Mucosa of stomach (tissue), 1 donor: ENCODE data around the gene ABCC12.

Experiments used
- H3K27me3 ChIP-seq: one replicate; pipeline ENCODE4 v1.7.0; 2013; ENCODE audit warnings: mild to moderate bottlenecking, low read length; ENCODE audit not compliant: control insufficient read depth, insufficient read depth
- H3K36me3 ChIP-seq: one replicate; pipeline ENCODE4 v1.7.0; 2013; ENCODE audit warnings: low read length; ENCODE audit not compliant: control insufficient read depth, insufficient read depth
- H3K4me1 ChIP-seq: one replicate; pipeline ENCODE4 v1.7.0; 2013; ENCODE audit warnings: mild to moderate bottlenecking, low read length; ENCODE audit not compliant: control insufficient read depth, insufficient read depth
- H3K4me3 ChIP-seq: one replicate; pipeline ENCODE4 v1.7.0; 2013; ENCODE audit warnings: low read length
- H3K9ac ChIP-seq: one replicate; pipeline ENCODE4 v1.7.0; 2013; ENCODE audit warnings: mild to moderate bottlenecking, low read length, moderate library complexity
- H3K9me3 ChIP-seq: one replicate; pipeline ENCODE4 v1.7.0; 2013; ENCODE audit warnings: mild to moderate bottlenecking, low read length, moderate library complexity; ENCODE audit not compliant: control insufficient read depth
- donor health status: Pancreatic carcinoma.

The ABCC12 gene

GRCh38 chr16:48155926-48156789 is at the start of gene ABCC12:
ABCC12 (minus strand) TSS chr16:48155993; CDS start chr16:48146424, 9,569 bp downstream.
- Histone ChIP-seq H3K4me1 (no peaks in the 10 kb centered on the region), H3K9me3 (no peaks in the 10 kb centered on the region), H3K36me3 (no peaks in the 10 kb centered on the region), H3K4me3 (no peak within 1 kb of the TSS), H3K9ac (no peak within 1 kb of the TSS), H3K27me3 (peaks cover 10% of the 10 kb centered on the region)

DNA sequence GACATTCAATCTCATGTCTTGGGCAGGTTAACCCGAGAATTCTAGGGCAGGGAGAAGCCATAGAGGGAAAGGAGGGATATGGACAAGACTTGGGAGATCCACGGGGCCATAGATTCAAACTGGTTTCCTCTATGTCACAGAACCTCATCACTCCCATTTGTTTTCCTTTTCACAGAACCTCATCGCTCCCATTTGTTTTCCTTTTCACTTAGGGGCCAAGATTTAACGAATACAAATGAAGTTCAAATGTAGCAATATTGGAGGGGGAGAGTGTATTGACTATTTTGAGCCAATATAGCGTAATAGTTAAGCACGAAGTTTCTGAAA is 49.0 kb upstream of the ABCC12 start:
- H3K4me1 ChIP-seq, result peaks cover 20% of the 10 kb centered on the region
- H3K4me3 ChIP-seq, result no peak overlapping the region
- no peak overlapping the region for H3K9ac ChIP-seq
- no peaks in the 10 kb centered on the region for H3K27me3 ChIP-seq
- H3K36me3 ChIP-seq, result no peaks in the 10 kb centered on the region
- H3K9me3 ChIP-seq, result no peaks in the 10 kb centered on the region

DNA sequence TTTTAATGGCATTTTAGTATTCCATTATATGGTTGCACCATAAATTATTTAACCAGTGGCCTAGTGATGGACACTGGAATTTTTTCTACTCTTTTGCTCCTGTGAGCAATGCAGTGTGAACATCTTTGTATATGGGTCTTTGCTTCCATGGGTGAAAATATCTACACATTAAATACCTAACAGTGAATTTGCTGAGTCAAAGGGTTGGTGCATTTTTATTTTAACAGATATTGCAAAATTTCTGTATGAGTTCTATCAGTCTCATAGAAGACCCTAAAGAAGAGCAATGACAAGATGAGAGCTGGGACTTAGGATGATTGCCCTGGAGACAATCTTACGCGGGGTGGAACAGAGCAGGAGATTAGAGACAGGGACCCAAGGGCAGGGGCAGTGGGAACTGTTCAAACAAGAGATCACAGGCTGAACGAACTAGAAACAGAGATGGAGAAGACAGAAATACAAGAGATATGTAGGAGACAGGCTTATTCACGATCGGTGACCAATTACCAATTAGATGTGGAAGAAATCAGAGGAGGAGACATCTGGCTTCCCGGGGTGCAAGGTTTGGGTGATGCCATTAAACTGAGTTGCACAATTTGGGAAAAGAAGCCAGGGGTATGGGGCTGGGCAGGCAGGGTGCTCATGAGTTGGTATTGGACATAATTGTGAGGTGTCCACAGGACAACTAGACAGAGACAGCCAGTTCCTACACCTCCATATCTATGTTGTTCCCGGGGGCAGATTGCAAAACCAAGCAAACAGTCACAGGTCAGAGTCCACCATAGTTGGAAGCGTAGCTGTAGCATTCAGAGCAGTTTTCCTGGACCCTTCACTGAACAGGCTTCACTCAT is 48.4 kb upstream of the ABCC12 start:
- Histone ChIP-seq H3K4me3 (no peak overlapping the region), H3K9ac (no peak overlapping the region), H3K9me3 (no peaks in the 10 kb centered on the region), H3K27me3 (no peaks in the 10 kb centered on the region), H3K36me3 (no peaks in the 10 kb centered on the region), H3K4me1 (peaks cover 20% of the 10 kb centered on the region)

DNA sequence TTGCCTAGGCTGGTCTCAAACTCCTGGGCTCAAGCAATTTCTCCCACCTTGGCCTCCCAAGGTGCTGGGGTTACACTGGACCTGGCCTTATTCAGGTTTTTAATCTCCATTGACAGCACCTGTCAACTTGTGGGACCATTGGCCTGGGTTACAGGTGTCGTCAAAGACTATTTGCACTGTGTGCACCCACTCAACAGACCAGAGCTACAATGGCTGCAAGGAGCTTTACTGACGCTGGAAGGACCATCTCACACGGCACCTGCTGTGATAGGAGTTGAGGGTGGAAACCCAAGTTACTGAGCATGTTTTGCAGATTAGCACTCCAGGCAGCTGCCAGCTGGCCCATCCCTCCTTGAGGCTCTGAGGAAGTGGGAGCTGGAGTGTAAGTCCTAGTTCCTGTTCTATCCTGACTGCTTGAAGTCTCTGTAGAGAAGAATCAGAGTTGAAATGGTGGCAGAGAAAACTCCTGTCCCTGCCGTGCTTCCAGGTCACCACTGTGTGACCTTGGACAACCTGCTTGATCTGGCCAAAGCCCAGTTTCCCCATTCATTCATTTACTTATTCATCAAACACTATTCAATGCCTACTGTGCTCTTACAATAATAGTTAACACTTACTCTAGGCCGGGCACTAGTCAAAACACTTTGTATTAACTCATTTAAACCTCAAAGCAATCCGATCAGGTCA is 45.9 kb upstream of the ABCC12 start:
- Histone ChIP-seq H3K27me3 (no peaks in the 10 kb centered on the region), H3K9ac (no peak overlapping the region), H3K4me3 (no peak overlapping the region), H3K36me3 (no peaks in the 10 kb centered on the region), H3K4me1 (peaks cover 20% of the 10 kb centered on the region), H3K9me3 (no peaks in the 10 kb centered on the region)

DNA sequence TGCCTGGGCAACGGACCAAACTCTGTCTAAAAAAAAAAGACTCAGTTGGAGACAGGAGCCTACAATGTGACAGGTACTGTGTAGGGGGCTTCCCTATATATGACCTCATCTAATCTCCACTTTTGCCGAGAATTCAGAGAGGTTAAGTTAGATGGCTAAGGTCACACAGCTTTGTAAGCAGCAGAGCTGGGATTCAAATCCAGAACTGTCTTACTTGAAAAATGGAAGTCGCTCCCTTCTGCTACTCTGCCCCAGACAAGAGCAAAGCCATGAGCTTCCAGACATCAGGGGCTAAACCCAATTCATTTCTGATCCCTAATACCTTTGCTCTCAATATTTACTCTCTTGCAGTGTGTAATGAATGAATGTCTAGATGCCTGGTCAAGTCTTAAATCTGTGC is 41.5 kb upstream of the ABCC12 start:
- H3K4me1 ChIP-seq, result peaks cover 15% of the 10 kb centered on the region
- no peaks in the 10 kb centered on the region for H3K27me3 ChIP-seq
- H3K9ac ChIP-seq, result no peak overlapping the region

DNA sequence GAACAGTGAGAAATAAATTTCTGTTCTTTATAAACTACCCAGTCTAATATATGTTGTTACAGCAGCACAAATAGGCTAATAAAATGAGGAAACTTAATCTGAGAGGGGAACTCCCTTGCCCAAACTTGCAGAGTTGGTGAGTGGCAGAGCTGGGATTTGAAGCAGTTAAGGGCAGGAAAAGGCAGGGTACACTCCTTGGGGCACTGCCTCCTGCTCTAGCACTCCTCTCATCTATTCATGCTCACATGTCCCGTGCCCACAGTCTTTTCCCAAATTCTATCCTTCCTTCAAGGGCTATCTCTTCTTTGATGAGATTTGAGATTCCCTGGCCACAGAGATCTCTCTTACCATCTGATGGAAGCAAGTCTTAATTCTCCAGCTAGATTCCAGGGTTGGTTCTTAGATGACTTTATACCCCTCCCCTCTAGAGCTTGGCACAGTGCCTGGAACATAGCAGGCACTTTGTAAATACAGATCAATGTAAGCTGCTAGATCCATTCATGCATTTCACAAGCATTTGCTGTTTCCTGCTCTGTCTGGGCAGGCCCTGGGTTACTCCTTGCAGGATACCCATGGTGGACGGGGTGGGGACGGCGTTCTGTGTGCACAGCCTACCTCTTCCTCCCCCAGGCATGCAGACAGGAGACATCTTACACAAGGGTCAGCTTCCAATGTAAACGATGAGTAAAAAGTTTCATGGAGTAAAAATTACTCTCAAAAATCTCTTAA is 39.2 kb upstream of the ABCC12 start:
- Histone ChIP-seq H3K9me3 (no peaks in the 10 kb centered on the region), H3K4me1 (peaks cover 6% of the 10 kb centered on the region), H3K27me3 (no peaks in the 10 kb centered on the region), H3K36me3 (no peaks in the 10 kb centered on the region), H3K9ac (no peak overlapping the region), H3K4me3 (no peak overlapping the region)

More for the DNA sequence above, 41.5 kb upstream of the ABCC12 start:
- Histone ChIP-seq H3K36me3 (no peaks in the 10 kb centered on the region), H3K4me3 (no peak overlapping the region), H3K9me3 (no peaks in the 10 kb centered on the region)

GRCh38 chr16:48193846-48194245 is 38.1 kb upstream of the ABCC12 start:
- H3K9me3 ChIP-seq, result no peaks in the 10 kb centered on the region
- no peak overlapping the region for H3K9ac ChIP-seq

DNA sequence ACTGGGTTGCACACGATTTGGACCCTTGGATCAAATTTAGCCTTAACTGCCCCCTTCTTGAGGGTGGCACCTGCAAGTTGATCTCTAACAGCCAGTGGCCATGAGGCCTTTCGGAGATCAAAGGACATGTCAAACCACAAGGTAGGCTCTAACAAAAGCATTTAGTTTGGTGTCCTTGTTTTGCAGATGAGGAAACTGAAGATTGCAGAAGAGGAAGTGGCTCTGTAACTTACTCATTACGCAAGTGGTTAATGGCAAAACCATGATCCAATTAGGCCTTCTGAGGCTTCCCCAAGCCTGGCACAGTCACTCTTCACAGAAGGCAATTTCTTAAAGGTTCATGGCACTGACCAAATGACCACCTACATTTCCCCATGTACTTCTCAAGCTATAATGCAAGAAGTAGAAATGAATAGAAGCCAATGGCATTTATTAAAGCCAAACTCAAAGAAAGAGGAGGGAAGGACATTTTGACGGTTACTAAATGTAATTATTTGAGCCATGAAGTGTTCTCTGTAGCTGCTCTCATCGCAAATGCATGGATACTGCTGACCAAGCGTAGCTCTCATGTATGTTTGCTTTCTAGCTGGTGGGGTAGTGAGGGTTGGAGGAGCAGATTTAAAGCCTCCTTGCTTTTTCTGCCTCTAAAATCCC is 32.8 kb upstream of the ABCC12 start:
- Histone ChIP-seq H3K9ac (no peak overlapping the region), H3K9me3 (no peaks in the 10 kb centered on the region), H3K4me3 (no peak overlapping the region), H3K27me3 (no peaks in the 10 kb centered on the region), H3K36me3 (no peaks in the 10 kb centered on the region), H3K4me1 (no peaks in the 10 kb centered on the region)

More at GRCh38 chr16:48193846-48194245, 38.1 kb upstream of the ABCC12 start:
- Histone ChIP-seq H3K4me1 (peaks cover 6% of the 10 kb centered on the region), H3K36me3 (no peaks in the 10 kb centered on the region), H3K4me3 (no peak overlapping the region), H3K27me3 (no peaks in the 10 kb centered on the region)

GRCh38 chr16:48187779-48188178 is 32.0 kb upstream of the ABCC12 start:
- Histone ChIP-seq H3K36me3 (no peaks in the 10 kb centered on the region), H3K4me1 (no peaks in the 10 kb centered on the region), H3K9ac (no peak overlapping the region), H3K9me3 (no peaks in the 10 kb centered on the region), H3K27me3 (no peaks in the 10 kb centered on the region), H3K4me3 (no peak overlapping the region)

DNA sequence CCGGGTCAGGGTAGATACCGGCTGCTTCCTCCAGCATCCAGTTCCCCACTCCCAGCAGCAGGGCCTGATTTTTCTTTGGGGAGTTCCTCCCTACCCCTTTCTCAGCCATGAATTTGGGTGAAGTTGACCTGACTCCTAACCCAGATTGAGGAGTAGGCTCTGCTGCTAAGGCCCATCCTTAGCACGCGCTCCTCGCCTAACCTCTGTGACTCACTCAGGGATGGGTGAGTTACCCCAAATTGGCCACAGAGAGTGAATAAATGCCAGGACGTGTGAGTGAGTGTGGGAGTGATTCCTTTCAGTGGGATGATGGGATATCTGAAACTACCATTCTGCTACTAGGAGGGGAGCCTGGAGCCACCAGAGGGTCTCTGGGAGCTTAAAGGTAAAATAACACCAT is 28.9 kb upstream of the ABCC12 start:
- Histone ChIP-seq H3K4me1 (no peaks in the 10 kb centered on the region), H3K9me3 (no peaks in the 10 kb centered on the region), H3K9ac (no peak overlapping the region), H3K4me3 (no peak overlapping the region), H3K27me3 (no peaks in the 10 kb centered on the region), H3K36me3 (no peaks in the 10 kb centered on the region)

GRCh38 chr16:48182979-48183537 is 27.3 kb upstream of the ABCC12 start:
- no peaks in the 10 kb centered on the region for H3K36me3 ChIP-seq
- H3K9ac ChIP-seq, result no peak overlapping the region
- H3K27me3 ChIP-seq, result no peaks in the 10 kb centered on the region
- H3K4me3 ChIP-seq, result no peak overlapping the region
- H3K9me3 ChIP-seq, result no peaks in the 10 kb centered on the region
- H3K4me1 ChIP-seq, result no peaks in the 10 kb centered on the region
